A375 (cell line): Measurements from ENCODE around the gene KLHL42. TPM values are rescaled to one million over a fixed set of nuclear protein-coding genes. Genes with fewer than 3 reads are reported as not detected.

Experiments
- small RNA-seq: library from RNA; depleted of rRNA; stranded (forward); fragments of <200 nt; gene quantifications from one replicate; pipeline ENCODE3, GENCODE V24; 2014
- total RNA-seq: library from RNA; depleted of rRNA; stranded (reverse); fragments of >200 nt; shearing (Covaris generic); gene quantifications from 2 replicates; pipeline ENCODE4 v1.2.3, GENCODE V29; 2014; rRNA removed

The KLHL42 gene, protein sequence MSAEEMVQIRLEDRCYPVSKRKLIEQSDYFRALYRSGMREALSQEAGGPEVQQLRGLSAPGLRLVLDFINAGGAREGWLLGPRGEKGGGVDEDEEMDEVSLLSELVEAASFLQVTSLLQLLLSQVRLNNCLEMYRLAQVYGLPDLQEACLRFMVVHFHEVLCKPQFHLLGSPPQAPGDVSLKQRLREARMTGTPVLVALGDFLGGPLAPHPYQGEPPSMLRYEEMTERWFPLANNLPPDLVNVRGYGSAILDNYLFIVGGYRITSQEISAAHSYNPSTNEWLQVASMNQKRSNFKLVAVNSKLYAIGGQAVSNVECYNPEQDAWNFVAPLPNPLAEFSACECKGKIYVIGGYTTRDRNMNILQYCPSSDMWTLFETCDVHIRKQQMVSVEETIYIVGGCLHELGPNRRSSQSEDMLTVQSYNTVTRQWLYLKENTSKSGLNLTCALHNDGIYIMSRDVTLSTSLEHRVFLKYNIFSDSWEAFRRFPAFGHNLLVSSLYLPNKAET
- 38.4 and 40.7 TPM in 2 replicates for total RNA-seq

DNA sequence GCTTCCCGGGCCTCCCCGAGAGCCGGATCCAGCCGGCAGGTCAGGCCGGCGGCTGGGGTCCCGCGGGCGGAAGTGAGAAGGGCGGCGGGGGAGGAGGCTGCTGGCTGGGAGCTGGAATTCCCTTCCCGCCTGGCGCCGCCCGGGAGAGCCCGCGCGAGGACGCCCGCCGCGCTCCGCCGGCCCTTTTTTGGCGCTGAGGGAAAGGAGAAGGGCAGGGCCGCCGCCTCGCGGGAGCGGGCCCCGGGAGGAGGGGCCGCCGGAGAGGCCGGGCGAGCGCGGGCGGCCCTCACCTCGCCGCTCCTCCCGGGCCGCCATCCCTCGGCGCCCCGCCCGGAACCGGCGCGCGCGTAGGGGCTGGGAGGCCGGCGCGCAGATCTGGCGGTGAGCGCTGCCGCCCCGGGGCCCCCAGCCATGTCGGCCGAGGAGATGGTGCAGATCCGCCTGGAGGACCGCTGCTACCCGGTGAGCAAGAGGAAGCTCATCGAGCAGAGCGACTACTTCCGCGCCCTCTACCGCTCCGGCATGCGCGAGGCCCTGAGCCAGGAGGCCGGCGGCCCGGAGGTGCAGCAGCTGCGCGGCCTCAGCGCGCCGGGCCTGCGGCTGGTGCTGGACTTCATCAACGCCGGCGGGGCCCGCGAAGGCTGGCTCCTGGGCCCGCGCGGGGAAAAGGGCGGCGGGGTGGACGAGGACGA is at the start of gene KLHL42, which contains the start of gene MANSC4:
Gene KLHL42, plus strand, starts transcription at position 314 of the 692 bp plus-strand sequence. Its CDS starts 98 bp downstream, at position 412.
Gene MANSC4, minus strand, starts transcription at position 317 of the 692 bp plus-strand sequence. CDS start 8,960 bp downstream, outside the sequence.

Small RNAs within 50 kb of the gene (small RNA-seq; reads per million reads assigned to genes)
- not detected for gene RF00019
- gene RF02271, result not detected

Other genes with a start within 250 kb of the KLHL42 start
- gene REP15, start 83.8 kb upstream of the KLHL42 start, total RNA-seq, result 1.8 and 2.4 TPM in 2 replicates
- gene MRPS35, start 69.4 kb upstream of the KLHL42 start, total RNA-seq, result 59.2 and 67.4 TPM in 2 replicates
- not detected in 2 replicates for gene MANSC4, start within 50 bp of the KLHL42 start, total RNA-seq
- 17.9 and 21.7 TPM in 2 replicates for gene PTHLH, start 192.5 kb downstream of the KLHL42 start, total RNA-seq